GM23248 (cell line): ENCODE measurements around the gene LDLRAD4.

Source experiments
- EZH2 ChIP-seq: fragments of 200-600 bp; sonication (generic); IDR thresholded peaks from 2 replicates; pipeline ENCODE4 v1.6.1; 2018; ENCODE audit warnings: antibody characterized with exemption, mild to moderate bottlenecking; ENCODE audit not compliant: insufficient read depth, poor library complexity, severe bottlenecking
- EZH2phosphoT487 ChIP-seq: fragments of 200-600 bp; sonication (generic); IDR thresholded peaks from 2 replicates; pipeline ENCODE4 v1.6.1; 2018; ENCODE audit warnings: antibody characterized with exemption, moderate library complexity, mild to moderate bottlenecking, low read depth; ENCODE audit not compliant: insufficient read depth

- TF ChIP-seq EZH2 (no peak), EZH2phosphoT487 (no peak)
Observed at GRCh38 chr18:13173578-13174145, 44.9 kb upstream of the LDLRAD4 start.
